HG03060 (cell line): ENCODE results near the gene FOS.
"Not testable (repeated sequence)": the region's sequence is repeated elsewhere in the genome, so short reads cannot be mapped to it uniquely, and the experiment has no call there.

ENCODE experiments used
- ATAC-seq: cut with Tn5 transposase; IDR thresholded peaks from one replicate; pipeline ENCODE4 v1.9.1; 2021; ENCODE audit warnings: low read depth, moderate number of reproducible peaks; ENCODE audit not compliant: unreplicated experiment

The FOS gene

GRCh38 chr14:75292101-75292563, 13.5 kb downstream of the FOS start:
- no peak for ATAC-seq

- no peak for ATAC-seq
Measured at GRCh38 chr14:75292886-75293285, 14.3 kb downstream of the FOS start.

- peak; percentile 48 for ATAC-seq
Measured at GRCh38 chr14:75293920-75294648, 15.5 kb downstream of the FOS start.

DNA sequence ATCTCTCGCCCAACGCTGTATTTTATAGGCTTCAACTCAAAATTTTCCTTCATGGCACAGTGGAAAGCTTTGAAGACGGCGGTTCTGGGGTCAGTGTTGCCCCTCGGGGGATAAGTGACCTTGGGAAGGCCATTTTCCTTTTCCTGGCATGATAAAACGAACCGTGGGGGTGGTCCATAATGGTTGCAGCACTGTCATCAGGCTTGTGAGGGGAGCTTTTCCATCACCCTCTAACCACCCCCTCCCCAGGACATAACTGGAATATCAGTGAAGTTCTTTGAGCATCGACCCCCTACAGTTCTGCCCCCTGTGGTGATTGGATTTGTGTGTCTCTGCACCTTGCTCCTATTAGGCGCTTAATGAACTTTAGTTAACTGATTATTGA, 16.0 kb downstream of the FOS start:
- no peak for ATAC-seq

GRCh38 chr14:75295061-75295461, 16.4 kb downstream of the FOS start:
- no peak for ATAC-seq

GRCh38 chr14:75295491-75296345, 17.1 kb downstream of the FOS start:
- no peak for ATAC-seq

- ATAC-seq: no peak
Measured at GRCh38 chr14:75297411-75298040, 18.9 kb downstream of the FOS start.

DNA sequence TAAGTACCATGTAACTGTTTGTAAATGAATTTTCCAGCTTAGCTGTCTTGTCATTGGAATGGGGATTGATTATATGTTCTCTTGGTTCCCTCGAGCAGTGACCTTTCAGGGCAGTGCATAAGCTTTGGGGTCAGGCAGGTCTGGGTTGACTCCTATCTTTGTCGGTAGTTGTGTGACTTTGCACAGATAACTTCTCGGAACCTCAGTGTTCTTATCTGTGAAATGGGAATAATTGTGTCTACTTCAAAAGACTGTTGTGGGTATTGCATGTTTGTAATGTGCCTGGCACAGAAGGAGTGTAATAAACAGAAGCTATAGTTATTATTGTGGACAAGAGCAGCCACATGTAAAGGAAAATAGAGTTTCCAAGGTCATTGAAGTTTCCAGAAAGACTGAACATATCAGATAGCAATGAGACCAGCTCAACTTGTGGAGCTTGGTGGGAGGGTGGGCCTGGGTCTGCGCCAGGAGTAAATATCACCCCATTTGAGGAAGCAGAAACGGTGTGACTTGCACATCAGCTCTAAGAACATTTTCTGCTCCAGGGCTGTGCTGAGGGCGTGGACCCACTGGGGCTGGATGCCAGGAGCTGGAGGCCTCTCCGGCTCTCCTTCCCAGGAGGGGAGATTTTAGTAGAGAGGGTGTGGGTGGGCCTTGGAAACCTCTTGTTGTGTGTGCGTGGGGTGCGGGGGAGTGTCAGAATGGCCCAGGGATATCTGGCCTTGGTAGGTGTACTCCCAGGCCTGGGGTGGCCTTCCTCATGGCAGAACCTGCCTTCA, 19.7 kb downstream of the FOS start:
- no peak for ATAC-seq

GRCh38 chr14:75299059-75299458, 20.4 kb downstream of the FOS start:
- ATAC-seq: no peak

GRCh38 chr14:75299576-75299975, 20.9 kb downstream of the FOS start:
- no peak for ATAC-seq

GRCh38 chr14:75301666-75302325, 23.2 kb downstream of the FOS start:
- ATAC-seq: no peak

DNA sequence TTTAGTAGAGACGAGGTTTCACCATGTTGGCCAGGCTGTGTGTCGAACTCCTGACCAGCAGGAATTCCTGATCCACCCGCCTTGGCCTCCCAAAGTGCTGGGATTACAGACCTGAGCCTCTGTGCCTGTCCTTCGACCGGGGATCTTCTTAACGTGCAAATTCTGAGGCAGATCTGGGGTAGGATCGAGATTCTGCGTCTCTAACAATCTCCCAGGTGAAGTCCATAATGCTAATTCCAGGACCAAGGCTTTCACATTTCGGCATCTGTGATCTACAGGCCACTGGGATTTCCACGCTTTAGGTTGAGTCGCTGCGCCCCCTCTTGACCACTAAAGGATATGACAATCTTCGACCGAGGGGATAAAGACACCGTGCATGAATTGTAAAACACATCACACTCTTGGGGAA, 24.8 kb downstream of the FOS start:
- ATAC-seq: no peak

GRCh38 chr14:75306410-75306809, 27.8 kb downstream of the FOS start:
- ATAC-seq: not testable (repeated sequence)

- no peak for ATAC-seq
Measured at GRCh38 chr14:75306927-75307699, 28.5 kb downstream of the FOS start.

GRCh38 chr14:75307700-75308379, 29.2 kb downstream of the FOS start:
- no peak for ATAC-seq

- not testable (repeated sequence) for ATAC-seq
Measured at GRCh38 chr14:75308991-75309390, 30.4 kb downstream of the FOS start.

DNA sequence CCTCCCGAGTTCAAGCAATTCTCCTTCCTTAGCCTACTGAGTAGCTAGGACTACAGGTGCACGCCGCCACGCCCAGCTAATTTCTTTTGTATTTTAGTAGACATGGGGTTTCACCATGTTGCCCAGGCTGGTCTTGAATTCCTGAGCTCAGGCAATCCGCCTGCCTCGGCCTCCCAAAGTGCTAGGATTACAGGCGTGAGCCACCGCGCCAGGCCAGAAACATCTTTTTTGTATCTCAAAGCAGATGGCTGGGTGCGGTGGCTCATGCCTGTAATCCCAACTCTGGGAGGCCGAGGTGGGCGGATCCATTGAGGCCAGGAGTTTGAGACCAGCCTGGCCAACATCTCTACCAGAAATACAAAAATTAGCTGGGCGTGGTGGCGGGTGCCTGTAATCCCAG, 30.9 kb downstream of the FOS start:
- not testable (repeated sequence) for ATAC-seq

- ATAC-seq: no peak
Measured at GRCh38 chr14:75310295-75311111, 31.9 kb downstream of the FOS start.
